ENCODE measurements around the gene SLC38A1. TPM values are rescaled to one million over a fixed set of nuclear protein-coding genes. Genes with fewer than 3 reads are reported as not detected.

SLC38A1 gene
- polyA plus RNA-seq, 1 experiment: 136 TPM

DNA sequence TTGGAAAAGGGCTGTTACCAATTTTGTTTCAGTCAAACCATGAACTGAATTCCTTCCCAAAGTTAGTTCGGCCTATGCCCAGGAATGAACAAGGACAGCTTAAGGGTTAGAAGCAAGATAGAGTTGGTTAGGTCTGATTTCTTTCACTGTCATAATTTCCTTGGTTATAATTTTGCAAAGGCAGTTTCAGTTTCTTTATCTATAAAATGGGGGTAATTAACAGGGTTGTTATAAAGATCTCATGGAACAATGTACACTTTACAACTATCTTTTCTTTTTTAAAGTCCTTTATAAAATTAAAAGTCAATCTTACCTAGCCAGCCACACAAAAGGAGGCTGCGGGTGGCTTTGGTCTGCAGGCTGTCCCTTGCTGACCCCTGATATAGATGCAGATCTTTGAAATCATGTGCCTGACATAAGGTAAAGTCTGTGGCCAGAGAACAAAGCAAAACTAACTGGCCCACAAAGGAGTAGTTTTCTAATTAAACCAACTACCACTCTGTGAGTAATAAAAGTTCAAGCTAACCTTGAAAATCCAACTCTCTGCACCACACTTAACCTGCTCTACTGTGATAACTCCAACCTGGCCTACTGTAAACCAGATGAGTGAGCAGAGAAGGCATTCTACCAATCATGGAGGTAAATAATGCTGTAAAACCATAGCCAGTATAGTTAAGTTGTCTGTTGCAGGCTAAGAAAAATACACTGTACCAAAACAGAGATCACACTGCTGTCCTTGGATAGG is 49.5 kb downstream of the SLC38A1 start:
- DNase-seq (ENCODE audit: low read depth, low spot score): no peak
- Histone ChIP-seq H3K27me3 (ENCODE audit: control insufficient read depth, insufficient read depth, low read length) (no peaks in the 10 kb centered on the region), H3K27ac (ENCODE audit: low read depth, low read length) (no peak overlapping the region), H3K4me3 (ENCODE audit: low read depth, low read length) (no peak overlapping the region), H3K9me3 (ENCODE audit: control insufficient read depth, insufficient read depth, low read length) (no peaks in the 10 kb centered on the region)
- ChIA-PET CTCF (no interaction called here), POLR2A (interaction anchor here (0.6 kb wide), 1 partner anchor 166 kb away, joined by 8 read pairs; no protein-coding TSS in a partner anchor)
- TF ChIP-seq, protein P1, sequence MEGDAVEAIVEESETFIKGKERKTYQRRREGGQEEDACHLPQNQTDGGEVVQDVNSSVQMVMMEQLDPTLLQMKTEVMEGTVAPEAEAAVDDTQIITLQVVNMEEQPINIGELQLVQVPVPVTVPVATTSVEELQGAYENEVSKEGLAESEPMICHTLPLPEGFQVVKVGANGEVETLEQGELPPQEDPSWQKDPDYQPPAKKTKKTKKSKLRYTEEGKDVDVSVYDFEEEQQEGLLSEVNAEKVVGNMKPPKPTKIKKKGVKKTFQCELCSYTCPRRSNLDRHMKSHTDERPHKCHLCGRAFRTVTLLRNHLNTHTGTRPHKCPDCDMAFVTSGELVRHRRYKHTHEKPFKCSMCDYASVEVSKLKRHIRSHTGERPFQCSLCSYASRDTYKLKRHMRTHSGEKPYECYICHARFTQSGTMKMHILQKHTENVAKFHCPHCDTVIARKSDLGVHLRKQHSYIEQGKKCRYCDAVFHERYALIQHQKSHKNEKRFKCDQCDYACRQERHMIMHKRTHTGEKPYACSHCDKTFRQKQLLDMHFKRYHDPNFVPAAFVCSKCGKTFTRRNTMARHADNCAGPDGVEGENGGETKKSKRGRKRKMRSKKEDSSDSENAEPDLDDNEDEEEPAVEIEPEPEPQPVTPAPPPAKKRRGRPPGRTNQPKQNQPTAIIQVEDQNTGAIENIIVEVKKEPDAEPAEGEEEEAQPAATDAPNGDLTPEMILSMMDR (IDR thresholded peaks at IDR 0.05; ENCODE audit: low read depth, low read length): no peak

DNA sequence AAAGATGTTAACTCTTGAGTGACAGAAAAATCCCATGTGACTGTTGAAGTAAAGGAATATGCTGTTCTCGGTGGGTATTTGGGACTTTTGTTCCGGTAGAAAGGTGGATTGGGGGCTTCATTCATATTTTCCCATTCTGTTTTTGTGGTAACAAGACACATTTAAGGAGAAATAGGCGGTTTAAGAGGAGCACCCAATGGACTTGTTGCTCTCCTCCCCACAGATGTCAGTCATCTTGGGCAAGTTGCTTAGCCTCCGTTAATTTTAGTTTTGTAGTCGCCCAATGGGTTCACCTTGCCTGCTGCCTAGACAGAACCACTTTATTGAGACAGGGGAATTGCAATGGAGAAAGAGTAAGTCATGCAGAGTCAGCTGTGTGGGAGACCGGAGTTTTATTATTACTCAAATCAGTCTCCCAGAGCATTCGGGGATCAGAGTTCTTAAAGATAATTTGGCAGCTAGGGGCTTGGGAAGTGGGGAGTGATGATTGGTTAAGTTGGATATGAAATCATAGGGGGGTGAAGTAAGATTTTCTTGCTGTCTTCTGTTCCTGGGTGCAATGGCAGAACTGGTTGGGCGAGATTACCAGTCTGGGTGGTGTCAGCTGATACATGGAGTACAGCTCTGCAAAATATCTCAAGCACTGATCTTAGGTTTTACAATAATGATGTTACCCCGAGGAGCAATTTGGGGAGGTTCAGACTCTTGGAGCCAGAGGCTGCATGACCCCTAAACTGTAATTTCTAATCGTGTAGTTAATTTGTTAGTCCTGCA is 50.3 kb downstream of the SLC38A1 start:
- no peak overlapping the region for H3K27ac ChIP-seq (ENCODE audit: low read depth, low read length)
- ChIA-PET POLR2A (interaction anchor here (0.6 kb wide), 1 partner anchor 167 kb away, joined by 8 read pairs; no protein-coding TSS in a partner anchor), CTCF (no interaction called here)
- no peaks in the 10 kb centered on the region for H3K27me3 ChIP-seq (ENCODE audit: control insufficient read depth, insufficient read depth, low read length)
- TF ChIP-seq, protein P1 (IDR thresholded peaks at IDR 0.05; ENCODE audit: low read depth, low read length): no peak
- no peaks in the 10 kb centered on the region for H3K9me3 ChIP-seq (ENCODE audit: control insufficient read depth, insufficient read depth, low read length)
- no peak overlapping the region for H3K4me3 ChIP-seq (ENCODE audit: low read depth, low read length)
- DNase-seq (ENCODE audit: low read depth, low spot score): no peak

- no peak overlapping the region for H3K4me3 ChIP-seq (ENCODE audit: low read depth, low read length)
- TF ChIP-seq, protein P1 (IDR thresholded peaks at IDR 0.05; ENCODE audit: low read depth, low read length): no peak
- ChIA-PET POLR2A (no interaction called here), CTCF (interaction anchor here (0.6 kb wide), 1 partner anchor 1269 kb away, joined by 3 read pairs; no protein-coding TSS in a partner anchor)
- H3K27me3 ChIP-seq (ENCODE audit: control insufficient read depth, insufficient read depth, low read length): no peaks in the 10 kb centered on the region
- no peak for DNase-seq (ENCODE audit: low read depth, low spot score)
- H3K27ac ChIP-seq (ENCODE audit: low read depth, low read length): no peak overlapping the region
- no peaks in the 10 kb centered on the region for H3K9me3 ChIP-seq (ENCODE audit: control insufficient read depth, insufficient read depth, low read length)
These were observed 51.1 kb downstream of the SLC38A1 start for GRCh38 chr12:46217541-46218321.

GRCh38 chr12:46214668-46215436 is 54.0 kb downstream of the SLC38A1 start:
- ChIA-PET POLR2A (interaction anchor here (0.5 to 0.8 kb wide), 3 partner anchors 10 to 144 kb away, joined by 3 to 6 read pairs (median 4); no protein-coding TSS in a partner anchor), CTCF (interaction anchor here (1.0 kb wide), 1 partner anchor 32 kb away, joined by 3 read pairs; no protein-coding TSS in a partner anchor)
- Histone ChIP-seq H3K9me3 (ENCODE audit: control insufficient read depth, insufficient read depth, low read length) (no peaks in the 10 kb centered on the region), H3K4me3 (ENCODE audit: low read depth, low read length) (no peak overlapping the region), H3K27ac (ENCODE audit: low read depth, low read length) (no peak overlapping the region), H3K27me3 (ENCODE audit: control insufficient read depth, insufficient read depth, low read length) (no peaks in the 10 kb centered on the region)
- no peak for DNase-seq (ENCODE audit: low read depth, low spot score)
- TF ChIP-seq, protein P1 (IDR thresholded peaks at IDR 0.05; ENCODE audit: low read depth, low read length): no peak
